CD4-positive, alpha-beta T cell treated with Interleukin-21 for 1 hour (primary cell): ENCODE results near the gene POM121L2.
"Not testable (repeated sequence)": the region's sequence is repeated elsewhere in the genome, so short reads cannot be mapped to it uniquely, and the experiment has no call there.

ENCODE experiments used
- DNase-seq: peaks from one replicate; pipeline ENCODE4 v3.0.0-alpha.2; 2020

The POM121L2 gene

GRCh38 chr6:27293436-27294098 lies 18.5 kb downstream of the POM121L2 start:
- no peak for DNase-seq

- DNase-seq: no peak
Measured at GRCh38 chr6:27290850-27291208, 21.2 kb downstream of the POM121L2 start.

DNA sequence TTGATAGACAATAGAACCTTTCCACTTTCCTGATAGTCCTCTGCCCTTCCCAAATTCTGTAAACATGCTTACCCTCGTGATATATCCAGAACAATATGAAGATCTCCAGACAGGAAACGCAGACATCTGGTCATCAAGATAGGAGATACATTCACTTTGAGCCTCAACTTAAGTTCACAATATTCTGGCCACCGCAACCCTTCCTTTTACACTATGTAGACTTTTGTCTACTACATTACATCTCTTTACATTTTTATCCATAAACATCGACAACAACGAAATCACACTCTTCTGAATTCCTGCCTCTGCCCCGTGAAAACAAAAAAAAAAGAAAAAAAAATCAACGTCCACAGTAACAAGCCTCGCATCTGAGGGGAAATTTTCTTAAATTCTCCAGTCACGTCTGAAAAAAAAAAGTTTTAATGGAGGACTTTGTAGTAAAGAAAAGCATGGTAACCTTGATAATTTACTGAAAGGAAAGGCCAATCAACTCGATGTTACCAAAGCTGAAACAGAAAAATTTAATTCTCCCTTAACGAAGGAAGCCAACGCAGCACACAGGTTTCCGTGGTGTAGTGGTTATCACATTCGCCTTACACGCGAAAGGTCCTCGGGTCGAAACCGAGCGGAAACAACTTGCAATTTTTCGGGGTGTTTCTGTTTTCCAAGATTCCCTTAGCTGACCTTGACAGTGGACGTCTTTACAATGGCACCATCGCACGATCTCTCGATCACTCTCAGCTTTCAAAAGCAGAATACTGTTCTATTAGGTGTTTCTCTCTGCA lies 21.8 kb downstream of the POM121L2 start:
- DNase-seq: no peak

- no peak for DNase-seq
Measured at GRCh38 chr6:27288136-27289044, 23.7 kb downstream of the POM121L2 start.

DNA sequence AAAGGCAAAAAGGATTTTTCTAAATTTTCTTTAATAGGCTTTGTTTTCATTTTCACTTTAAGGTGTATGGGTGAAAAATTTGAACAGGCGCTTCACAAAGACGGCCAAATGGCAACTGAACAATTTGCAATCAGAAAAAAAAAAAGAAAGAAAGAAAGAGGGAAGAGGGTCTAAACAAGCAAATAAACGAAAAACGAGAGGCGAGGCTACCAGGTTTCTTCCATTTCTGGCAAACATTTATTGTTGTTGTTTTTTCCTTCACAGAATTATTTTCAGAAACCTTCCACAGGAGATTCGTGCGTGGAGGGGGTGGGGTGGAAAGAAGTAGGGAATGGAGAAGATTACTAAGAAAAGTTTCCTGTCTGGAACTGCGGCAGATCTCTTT lies 24.3 kb downstream of the POM121L2 start:
- no peak for DNase-seq

- no peak for DNase-seq
Measured at GRCh38 chr6:27286141-27286540, 25.9 kb downstream of the POM121L2 start.

- no peak for DNase-seq
Measured at GRCh38 chr6:27283279-27283678, 28.8 kb downstream of the POM121L2 start.

DNA sequence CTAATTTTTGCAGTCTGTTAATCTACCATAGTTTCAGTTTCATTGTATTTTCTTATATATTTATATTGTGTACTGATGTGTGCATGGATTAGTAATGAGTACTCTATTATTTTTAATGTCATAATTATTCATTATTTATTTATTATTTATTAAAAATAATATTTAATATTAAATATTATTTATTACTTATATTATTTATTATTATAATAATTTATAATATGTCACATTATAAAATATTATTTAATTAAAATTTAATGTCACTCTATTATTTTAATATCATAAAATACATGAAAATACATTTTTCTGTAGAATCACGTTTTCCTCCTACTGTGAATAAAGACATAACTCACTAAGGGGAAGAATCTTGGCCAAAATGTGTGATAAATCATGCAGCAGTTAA lies 30.5 kb downstream of the POM121L2 start:
- DNase-seq: no peak

- DNase-seq: no peak
Measured at GRCh38 chr6:27281105-27281539, 31.0 kb downstream of the POM121L2 start.

DNA sequence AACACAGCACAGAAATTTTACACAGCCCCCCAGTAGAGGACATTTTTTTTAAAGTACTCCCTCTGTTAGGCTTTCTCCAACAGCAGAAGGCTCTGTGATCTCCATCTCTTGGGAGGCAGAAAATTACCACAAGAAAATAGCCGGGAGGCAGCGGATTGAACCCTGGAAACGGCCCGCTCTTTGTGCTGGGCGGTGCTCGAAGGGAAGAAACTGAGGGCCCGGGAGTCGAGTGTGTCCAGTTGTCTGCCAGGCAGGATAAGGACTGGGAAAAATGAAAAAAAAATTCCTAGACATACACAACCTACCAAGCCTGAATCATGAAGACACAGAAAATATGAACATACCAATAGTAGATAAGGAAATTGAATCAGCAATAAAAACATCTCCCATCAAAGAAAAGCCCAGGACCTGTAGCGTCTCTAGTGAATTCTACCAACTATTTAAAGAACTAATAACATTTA lies 31.5 kb downstream of the POM121L2 start:
- no peak for DNase-seq

DNA sequence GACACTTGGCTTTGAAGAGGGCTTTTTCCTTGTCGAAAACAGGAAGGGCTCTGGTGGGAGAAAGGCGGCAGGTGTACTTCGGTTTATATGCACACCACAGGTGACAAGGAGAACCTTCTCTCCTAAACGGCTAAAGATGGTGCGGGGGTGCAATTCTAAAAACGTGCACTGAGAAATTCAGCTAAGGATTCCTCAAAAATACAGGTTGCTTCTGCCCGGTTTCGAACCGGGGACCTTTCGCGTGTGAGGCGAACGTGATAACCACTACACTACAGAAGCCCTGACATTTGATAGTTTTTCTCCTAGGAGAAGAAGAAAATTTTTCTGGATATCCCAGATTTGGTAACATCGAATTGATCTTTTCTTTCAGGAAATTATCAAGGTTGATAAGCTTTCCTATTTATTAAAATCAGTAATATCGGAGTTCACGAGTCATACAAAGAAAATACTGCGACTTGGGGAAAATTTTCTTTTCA lies 32.0 kb downstream of the POM121L2 start:
- peak; percentile 22 for DNase-seq

DNA sequence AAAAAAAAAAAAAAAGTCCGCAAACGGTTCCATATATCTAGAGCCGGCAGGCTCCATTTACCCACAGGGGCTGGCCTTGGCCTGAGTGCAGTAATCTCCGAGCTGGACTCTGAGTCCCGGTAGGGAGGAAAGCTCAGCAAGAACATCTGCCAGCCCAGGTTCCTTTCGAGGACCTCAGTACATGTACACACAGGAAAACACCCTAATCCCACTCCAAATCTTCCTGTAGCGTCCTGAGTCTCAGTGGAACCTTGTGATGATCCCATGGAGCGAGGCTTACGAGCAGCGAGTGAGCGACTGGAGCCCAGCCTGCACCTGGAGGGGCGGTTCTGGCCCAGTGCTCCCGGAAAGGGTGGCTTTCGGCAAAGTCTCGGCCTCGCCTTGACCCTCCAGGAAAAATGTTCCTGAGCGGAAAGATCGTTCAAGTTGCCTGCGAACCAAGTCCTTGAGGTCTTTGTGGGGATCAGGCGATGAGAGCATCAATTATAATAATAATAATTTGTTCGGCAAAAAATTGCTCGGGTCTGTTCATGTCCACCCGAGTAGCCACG lies 32.5 kb downstream of the POM121L2 start:
- DNase-seq: no peak

DNA sequence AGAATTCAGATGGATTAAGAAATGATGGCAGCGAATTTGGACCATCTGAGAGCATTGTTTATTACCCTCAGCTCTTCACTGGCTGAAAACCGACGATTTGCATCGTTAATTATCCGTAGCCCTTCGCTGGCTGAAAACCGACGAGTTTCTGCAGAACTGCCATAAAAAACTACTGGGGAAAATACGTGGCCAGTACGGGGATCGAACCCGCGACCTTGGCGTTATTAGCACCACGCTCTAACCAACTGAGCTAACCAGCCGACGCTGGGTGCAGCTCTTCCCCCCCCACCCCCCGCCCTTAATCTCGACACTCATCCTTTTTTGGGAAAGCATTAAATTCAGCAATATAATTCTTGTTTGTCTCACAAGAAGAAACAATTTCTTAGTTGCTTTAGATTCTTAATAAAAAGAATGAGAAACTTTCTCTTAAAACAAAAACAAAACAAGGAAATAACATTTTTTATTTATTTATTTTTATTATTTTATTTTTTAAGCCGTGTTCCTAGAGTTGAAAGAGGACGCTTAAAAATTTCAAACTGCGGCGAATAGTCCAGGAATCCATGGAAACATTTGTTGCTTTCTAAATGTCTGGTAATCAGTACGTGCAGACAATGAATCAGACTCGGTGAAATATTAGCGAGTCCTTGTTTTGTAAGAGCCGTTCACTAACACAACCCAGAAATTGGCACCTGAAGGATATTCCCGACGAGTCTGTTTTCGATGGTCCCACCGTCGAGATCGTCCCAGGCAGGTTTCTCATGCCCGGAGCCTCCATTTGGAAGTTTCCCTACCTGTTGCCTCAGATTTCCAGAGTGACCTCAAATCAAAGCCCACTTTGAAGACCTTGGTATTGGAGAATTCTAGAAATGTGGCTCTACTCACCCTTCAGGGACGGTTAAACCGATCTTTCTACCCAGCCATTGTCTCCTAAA lies 36.8 kb downstream of the POM121L2 start:
- no peak for DNase-seq

- DNase-seq: no peak
Measured at GRCh38 chr6:27273783-27274182, 38.3 kb downstream of the POM121L2 start.

DNA sequence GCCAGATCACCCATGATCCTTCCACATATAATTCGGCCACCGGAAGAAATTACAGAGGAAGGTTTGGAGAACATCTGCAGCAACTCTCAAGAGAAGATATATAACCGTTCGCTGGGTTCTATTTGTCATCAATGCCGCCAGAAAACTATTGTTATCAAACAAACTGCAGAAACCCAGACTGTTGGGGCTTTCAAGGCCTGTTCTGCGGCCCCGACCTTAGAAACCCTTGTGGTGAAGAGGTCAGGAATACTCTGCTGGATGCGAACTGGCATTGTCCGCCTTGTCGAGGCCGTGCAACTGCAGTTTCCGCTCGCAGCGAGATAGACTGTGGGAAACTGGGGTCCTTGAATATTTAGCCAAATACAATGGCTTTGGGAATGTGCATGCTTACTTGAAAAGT lies 43.3 kb downstream of the POM121L2 start:
- no peak for DNase-seq

- DNase-seq: no peak
Measured at GRCh38 chr6:27267857-27268434, 44.1 kb downstream of the POM121L2 start.

DNA sequence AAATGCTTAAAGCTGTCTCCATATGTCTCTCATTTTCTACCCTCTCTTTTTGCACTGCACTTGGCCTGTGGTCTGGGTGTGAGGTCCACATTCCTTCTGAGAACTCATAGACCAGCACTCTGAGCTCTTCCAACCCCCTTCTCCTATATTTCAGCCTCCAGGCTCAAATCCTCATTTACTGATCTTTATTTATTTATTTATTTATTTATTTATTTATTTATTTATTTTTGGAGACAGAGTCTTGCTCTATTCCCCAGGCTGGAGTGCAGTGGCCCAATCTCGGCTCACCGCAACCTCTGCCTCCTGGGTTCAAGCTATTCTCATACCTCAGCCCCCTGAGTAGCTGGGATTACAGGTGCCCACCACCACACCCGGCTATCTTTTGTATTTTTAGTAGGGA lies 45.1 kb downstream of the POM121L2 start:
- DNase-seq: not testable (repeated sequence)

GRCh38 chr6:27263886-27264285 lies 48.2 kb downstream of the POM121L2 start:
- no peak for DNase-seq

GRCh38 chr6:27260836-27261375 lies 51.2 kb downstream of the POM121L2 start:
- DNase-seq: no peak

GRCh38 chr6:27260369-27260768 lies 51.7 kb downstream of the POM121L2 start:
- DNase-seq: no peak
